ENCODE measurements around the gene LDLRAD3. TPM values are rescaled to one million over a fixed set of nuclear protein-coding genes. Genes with fewer than 3 reads are reported as not detected.

LDLRAD3 gene
- total RNA-seq, 1 experiment from 2014 or later = 28.1 TPM

GRCh38 chr11:36142439-36142838 is 198.6 kb downstream of the LDLRAD3 start:
- H3K4me3 ChIP-seq (ENCODE audit: low read depth in 2 of 2, low read length in 2 of 2) = no peak overlapping the region

GRCh38 chr11:36142879-36143278 is 199.0 kb downstream of the LDLRAD3 start:
- H3K4me1 ChIP-seq (ENCODE audit: control insufficient read depth, insufficient read depth, low read length) = peaks cover 8% of the 10 kb centered on the region; the same call in 1 of the 2 replicates
- H3K27me3 ChIP-seq (ENCODE audit: control insufficient read depth, insufficient read depth, low read length) = no peaks in the 10 kb centered on the region
- TF ChIP-seq POLR2AphosphoS5 (IDR thresholded peaks at IDR 0.05; ENCODE audit: low read depth, low read length) (no peak), TCF7L2 (IDR thresholded peaks at IDR 0.05; ENCODE audit: low read depth, low read length) (no peak), SIN3A (IDR thresholded peaks at IDR 0.05; ENCODE audit: borderline replicate concordance, insufficient read depth, low read depth, low read length) (no peak)
- TF ChIP-seq, protein P1, sequence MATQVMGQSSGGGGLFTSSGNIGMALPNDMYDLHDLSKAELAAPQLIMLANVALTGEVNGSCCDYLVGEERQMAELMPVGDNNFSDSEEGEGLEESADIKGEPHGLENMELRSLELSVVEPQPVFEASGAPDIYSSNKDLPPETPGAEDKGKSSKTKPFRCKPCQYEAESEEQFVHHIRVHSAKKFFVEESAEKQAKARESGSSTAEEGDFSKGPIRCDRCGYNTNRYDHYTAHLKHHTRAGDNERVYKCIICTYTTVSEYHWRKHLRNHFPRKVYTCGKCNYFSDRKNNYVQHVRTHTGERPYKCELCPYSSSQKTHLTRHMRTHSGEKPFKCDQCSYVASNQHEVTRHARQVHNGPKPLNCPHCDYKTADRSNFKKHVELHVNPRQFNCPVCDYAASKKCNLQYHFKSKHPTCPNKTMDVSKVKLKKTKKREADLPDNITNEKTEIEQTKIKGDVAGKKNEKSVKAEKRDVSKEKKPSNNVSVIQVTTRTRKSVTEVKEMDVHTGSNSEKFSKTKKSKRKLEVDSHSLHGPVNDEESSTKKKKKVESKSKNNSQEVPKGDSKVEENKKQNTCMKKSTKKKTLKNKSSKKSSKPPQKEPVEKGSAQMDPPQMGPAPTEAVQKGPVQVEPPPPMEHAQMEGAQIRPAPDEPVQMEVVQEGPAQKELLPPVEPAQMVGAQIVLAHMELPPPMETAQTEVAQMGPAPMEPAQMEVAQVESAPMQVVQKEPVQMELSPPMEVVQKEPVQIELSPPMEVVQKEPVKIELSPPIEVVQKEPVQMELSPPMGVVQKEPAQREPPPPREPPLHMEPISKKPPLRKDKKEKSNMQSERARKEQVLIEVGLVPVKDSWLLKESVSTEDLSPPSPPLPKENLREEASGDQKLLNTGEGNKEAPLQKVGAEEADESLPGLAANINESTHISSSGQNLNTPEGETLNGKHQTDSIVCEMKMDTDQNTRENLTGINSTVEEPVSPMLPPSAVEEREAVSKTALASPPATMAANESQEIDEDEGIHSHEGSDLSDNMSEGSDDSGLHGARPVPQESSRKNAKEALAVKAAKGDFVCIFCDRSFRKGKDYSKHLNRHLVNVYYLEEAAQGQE (IDR thresholded peaks at IDR 0.05; ENCODE audit: insufficient read depth in 1 of 2, low read depth in 2 of 2, low read length in 1 of 2) = no peak
- TF ChIP-seq, protein P2, sequence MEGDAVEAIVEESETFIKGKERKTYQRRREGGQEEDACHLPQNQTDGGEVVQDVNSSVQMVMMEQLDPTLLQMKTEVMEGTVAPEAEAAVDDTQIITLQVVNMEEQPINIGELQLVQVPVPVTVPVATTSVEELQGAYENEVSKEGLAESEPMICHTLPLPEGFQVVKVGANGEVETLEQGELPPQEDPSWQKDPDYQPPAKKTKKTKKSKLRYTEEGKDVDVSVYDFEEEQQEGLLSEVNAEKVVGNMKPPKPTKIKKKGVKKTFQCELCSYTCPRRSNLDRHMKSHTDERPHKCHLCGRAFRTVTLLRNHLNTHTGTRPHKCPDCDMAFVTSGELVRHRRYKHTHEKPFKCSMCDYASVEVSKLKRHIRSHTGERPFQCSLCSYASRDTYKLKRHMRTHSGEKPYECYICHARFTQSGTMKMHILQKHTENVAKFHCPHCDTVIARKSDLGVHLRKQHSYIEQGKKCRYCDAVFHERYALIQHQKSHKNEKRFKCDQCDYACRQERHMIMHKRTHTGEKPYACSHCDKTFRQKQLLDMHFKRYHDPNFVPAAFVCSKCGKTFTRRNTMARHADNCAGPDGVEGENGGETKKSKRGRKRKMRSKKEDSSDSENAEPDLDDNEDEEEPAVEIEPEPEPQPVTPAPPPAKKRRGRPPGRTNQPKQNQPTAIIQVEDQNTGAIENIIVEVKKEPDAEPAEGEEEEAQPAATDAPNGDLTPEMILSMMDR (IDR thresholded peaks at IDR 0.05) = no peak
- intact Hi-C loops (cut with micrococcal nuclease; ENCODE audit: unreplicated experiment) = no loop called here
- DNase-seq (ENCODE audit: low read depth, low spot score) = no peak
- no peak overlapping the region for H3K4me3 ChIP-seq (ENCODE audit: low read depth in 2 of 2, low read length in 2 of 2)
- H3K27ac ChIP-seq (ENCODE audit: low read length) = no peak overlapping the region
- ATAC-seq = no peak
- no peaks in the 10 kb centered on the region for H3K9me3 ChIP-seq (ENCODE audit: control insufficient read depth, insufficient read depth, low read depth, low read length)
- BruUV-seq (replicated peaks) = no TSS peak
- ChIA-PET CTCF (no interaction called here), POLR2A (interaction anchor here (0.6 kb wide), 1 partner anchor 339 kb away, joined by 11 read pairs; no protein-coding TSS in a partner anchor)
- in situ Hi-C loops (cut with HindIII; ENCODE audit: low pct_unique_long_range_greater_than_20kb, low sequenced_read_pairs) = no loop called here
- no peaks in the 10 kb centered on the region for H3K36me3 ChIP-seq (ENCODE audit: control insufficient read depth, insufficient read depth, low read length)

More at GRCh38 chr11:36142439-36142838, 198.6 kb downstream of the LDLRAD3 start:
- no TSS peak for BruUV-seq (replicated peaks)
- Histone ChIP-seq H3K4me1 (ENCODE audit: control insufficient read depth, insufficient read depth, low read length) (peaks cover 8% of the 10 kb centered on the region; the same call in 1 of the 2 replicates), H3K27ac (ENCODE audit: low read length) (no peak overlapping the region; the same call in 1 of the 2 replicates), H3K36me3 (ENCODE audit: control insufficient read depth, insufficient read depth, low read length) (no peaks in the 10 kb centered on the region), H3K27me3 (ENCODE audit: control insufficient read depth, insufficient read depth, low read length) (no peaks in the 10 kb centered on the region), H3K9me3 (ENCODE audit: control insufficient read depth, insufficient read depth, low read depth, low read length) (no peaks in the 10 kb centered on the region)
- DNase-seq (ENCODE audit: low read depth, low spot score) = no peak
- in situ Hi-C loops (cut with HindIII; ENCODE audit: low pct_unique_long_range_greater_than_20kb, low sequenced_read_pairs) = no loop called here
- POLR2A ChIA-PET = no interaction called here
- intact Hi-C loops (cut with micrococcal nuclease; ENCODE audit: unreplicated experiment) = no loop called here
- CTCF ChIA-PET = no interaction called here
- TF ChIP-seq, protein P1 (IDR thresholded peaks at IDR 0.05; ENCODE audit: insufficient read depth in 1 of 2, low read depth in 2 of 2, low read length in 1 of 2) = no peak
- TF ChIP-seq POLR2AphosphoS5 (IDR thresholded peaks at IDR 0.05; ENCODE audit: low read depth, low read length) (no peak), TCF7L2 (IDR thresholded peaks at IDR 0.05; ENCODE audit: low read depth, low read length) (no peak), SIN3A (IDR thresholded peaks at IDR 0.05; ENCODE audit: borderline replicate concordance, insufficient read depth, low read depth, low read length) (no peak)
- TF ChIP-seq, protein P2 (IDR thresholded peaks at IDR 0.05) = no peak
- no peak for ATAC-seq

Data from Panc1 (cell line).